Nephron progenitor cell (in vitro differentiated cells): ENCODE measurements around the gene CREB5.

Source experiments
- DNase-seq: peaks from one replicate; pipeline ENCODE4 v3.0.0; 2021
- H3K27ac Mint-ChIP-seq: 2 replicates; pipeline ENCODE4 v1.8.0; 2021; ENCODE audit warnings: mild to moderate bottlenecking, moderate library complexity, mixed read lengths
- H3K27me3 Mint-ChIP-seq: 2 replicates; pipeline ENCODE4 v1.8.0; 2021; ENCODE audit warnings: mild to moderate bottlenecking, low read depth, mixed read lengths; ENCODE audit not compliant: poor library complexity
- H3K36me3 Mint-ChIP-seq: 2 replicates; pipeline ENCODE4 v1.8.0; 2021; ENCODE audit warnings: low read depth, mixed read lengths
- H3K4me1 Mint-ChIP-seq: 2 replicates; pipeline ENCODE4 v1.8.0; 2021; ENCODE audit warnings: mixed read lengths
- H3K4me3 Mint-ChIP-seq: 2 replicates; pipeline ENCODE4 v1.8.0; 2021; ENCODE audit warnings: mild to moderate bottlenecking, moderate library complexity, mixed read lengths
- H3K9me3 Mint-ChIP-seq: 2 replicates; pipeline ENCODE4 v1.8.0; 2021; ENCODE audit warnings: mild to moderate bottlenecking, moderate library complexity, mixed read lengths
- TF ChIP-seq, protein P1 (sequence below): fragments of 200-600 bp; sonication (generic); IDR thresholded peaks from 2 replicates; pipeline ENCODE4 v1.5.0; 2021; ENCODE audit warnings: antibody characterized with exemption

CREB5 gene

DNA sequence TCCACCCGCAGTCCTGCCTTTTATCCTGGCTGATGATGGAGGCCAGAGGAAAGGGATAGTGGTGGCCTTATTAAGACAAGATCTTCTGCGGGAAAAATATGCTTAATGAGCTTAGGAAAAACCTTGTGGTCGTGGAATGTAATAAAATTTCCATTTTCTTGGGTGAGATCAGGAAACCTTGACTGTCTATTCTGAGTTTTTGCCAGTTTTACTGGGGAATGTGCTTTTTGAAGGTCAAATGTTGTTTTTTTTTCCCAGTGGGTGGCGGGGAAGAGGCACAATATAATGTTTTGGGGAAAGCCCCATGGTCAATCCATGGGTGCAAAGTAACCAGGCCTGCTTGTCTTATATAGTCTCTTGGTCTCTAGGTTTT lies 118.5 kb downstream of the CREB5 start:
- Mint-ChIP-seq H3K27me3 (peaks cover 6% of the 10 kb centered on the region), H3K9me3 (peaks cover 5% of the 10 kb centered on the region), H3K27ac (no peak overlapping the region)

DNA sequence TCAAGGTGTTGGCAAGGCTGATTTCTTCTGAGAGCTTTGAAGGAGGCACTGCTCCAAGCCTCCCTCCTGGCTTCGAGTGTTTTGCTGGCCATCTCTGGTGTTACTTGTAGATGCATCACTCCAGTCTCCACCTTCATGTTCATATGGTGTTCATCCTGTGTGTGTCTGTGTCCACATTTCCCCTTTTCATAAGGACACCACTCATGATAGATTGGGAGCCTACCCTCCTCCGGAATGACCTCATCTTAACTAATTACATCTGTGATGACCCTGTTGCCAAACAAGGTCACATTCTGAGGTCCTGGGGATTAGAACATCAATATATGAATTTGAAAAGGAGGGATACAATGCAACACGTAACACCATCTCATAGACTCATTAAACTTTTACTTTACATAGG lies 119.0 kb downstream of the CREB5 start:
- Mint-ChIP-seq H3K4me1 (peaks cover 32% of the 10 kb centered on the region), H3K27me3 (peaks cover 9% of the 10 kb centered on the region), H3K36me3 (no peaks in the 10 kb centered on the region), H3K27ac (no peak overlapping the region), H3K4me3 (no peak overlapping the region), H3K9me3 (peaks cover 5% of the 10 kb centered on the region)
- DNase-seq: no peak
- TF ChIP-seq, protein P1, sequence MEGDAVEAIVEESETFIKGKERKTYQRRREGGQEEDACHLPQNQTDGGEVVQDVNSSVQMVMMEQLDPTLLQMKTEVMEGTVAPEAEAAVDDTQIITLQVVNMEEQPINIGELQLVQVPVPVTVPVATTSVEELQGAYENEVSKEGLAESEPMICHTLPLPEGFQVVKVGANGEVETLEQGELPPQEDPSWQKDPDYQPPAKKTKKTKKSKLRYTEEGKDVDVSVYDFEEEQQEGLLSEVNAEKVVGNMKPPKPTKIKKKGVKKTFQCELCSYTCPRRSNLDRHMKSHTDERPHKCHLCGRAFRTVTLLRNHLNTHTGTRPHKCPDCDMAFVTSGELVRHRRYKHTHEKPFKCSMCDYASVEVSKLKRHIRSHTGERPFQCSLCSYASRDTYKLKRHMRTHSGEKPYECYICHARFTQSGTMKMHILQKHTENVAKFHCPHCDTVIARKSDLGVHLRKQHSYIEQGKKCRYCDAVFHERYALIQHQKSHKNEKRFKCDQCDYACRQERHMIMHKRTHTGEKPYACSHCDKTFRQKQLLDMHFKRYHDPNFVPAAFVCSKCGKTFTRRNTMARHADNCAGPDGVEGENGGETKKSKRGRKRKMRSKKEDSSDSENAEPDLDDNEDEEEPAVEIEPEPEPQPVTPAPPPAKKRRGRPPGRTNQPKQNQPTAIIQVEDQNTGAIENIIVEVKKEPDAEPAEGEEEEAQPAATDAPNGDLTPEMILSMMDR: no peak

More for the DNA sequence above, 118.5 kb downstream of the CREB5 start:
- no peaks in the 10 kb centered on the region for H3K36me3 Mint-ChIP-seq
- TF ChIP-seq, protein P1: no peak
- H3K4me3 Mint-ChIP-seq: no peak overlapping the region
- no peak for DNase-seq
- peaks cover 27% of the 10 kb centered on the region for H3K4me1 Mint-ChIP-seq

- peaks cover 10% of the 10 kb centered on the region for H3K27me3 Mint-ChIP-seq
- no peak overlapping the region for H3K4me3 Mint-ChIP-seq
- H3K4me1 Mint-ChIP-seq: peaks cover 33% of the 10 kb centered on the region
- TF ChIP-seq, protein P1: no peak
- peaks cover 5% of the 10 kb centered on the region for H3K9me3 Mint-ChIP-seq
- peak overlapping the region; percentile 29 for H3K27ac Mint-ChIP-seq
- no peaks in the 10 kb centered on the region for H3K36me3 Mint-ChIP-seq
- DNase-seq: no peak
Observed at GRCh38 chr7:28532181-28532580, 119.9 kb downstream of the CREB5 start.

- Mint-ChIP-seq H3K27me3 (peaks cover 14% of the 10 kb centered on the region), H3K4me3 (no peak overlapping the region), H3K36me3 (no peaks in the 10 kb centered on the region), H3K9me3 (peaks cover 5% of the 10 kb centered on the region), H3K4me1 (peaks cover 33% of the 10 kb centered on the region), H3K27ac (no peak overlapping the region)
- DNase-seq: no peak
- TF ChIP-seq, protein P1: no peak
Observed at GRCh38 chr7:28533267-28533666, 120.9 kb downstream of the CREB5 start.

DNA sequence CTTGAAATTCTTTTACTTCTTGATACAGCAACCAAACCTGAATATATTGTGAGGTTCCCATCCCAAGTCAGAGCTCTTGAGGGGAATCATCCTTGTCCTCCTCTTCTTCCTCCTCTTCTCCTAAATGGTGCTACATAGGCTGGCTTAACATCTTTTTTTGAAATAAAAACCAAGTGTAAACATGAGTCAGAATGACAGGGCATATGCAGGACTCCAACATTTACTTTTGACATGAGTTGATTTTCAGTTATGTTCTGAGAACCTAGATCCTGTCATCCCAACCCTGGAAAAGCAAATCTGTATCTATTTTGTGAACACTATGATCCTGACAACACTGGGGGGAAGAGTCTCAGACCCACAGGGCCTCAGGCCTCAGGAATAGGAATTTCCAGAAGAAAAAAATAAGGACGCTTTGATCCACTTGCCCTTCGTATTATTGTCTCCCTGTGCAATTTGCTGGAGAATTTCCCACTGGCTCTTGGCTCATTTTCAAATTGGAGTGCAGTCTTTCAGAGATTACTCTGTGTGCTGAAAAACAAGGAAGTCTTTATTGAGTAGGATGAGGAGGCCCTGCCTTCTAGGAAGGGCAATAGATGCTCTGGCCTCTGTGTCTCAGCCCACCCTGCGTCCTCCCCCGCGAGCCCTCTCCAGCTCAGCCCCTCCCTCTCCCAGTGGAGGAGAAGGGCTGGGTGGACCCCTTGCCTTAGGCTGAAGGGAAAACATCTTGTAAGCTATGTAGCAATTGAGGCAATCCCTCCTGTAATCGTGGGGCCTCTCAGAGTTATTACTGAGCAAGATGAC lies 121.6 kb downstream of the CREB5 start:
- H3K4me3 Mint-ChIP-seq: no peak overlapping the region

More for the DNA sequence above, 121.6 kb downstream of the CREB5 start:
- Mint-ChIP-seq H3K27me3 (peaks cover 15% of the 10 kb centered on the region), H3K9me3 (peaks cover 5% of the 10 kb centered on the region), H3K4me1 (peaks cover 33% of the 10 kb centered on the region), H3K27ac (no peak overlapping the region), H3K36me3 (no peaks in the 10 kb centered on the region)
- TF ChIP-seq, protein P1: no peak
- DNase-seq: peak; percentile 17
